Mesothelial cell of epicardium (in vitro differentiated cells): ENCODE measurements around the gene VSIG10L. TPM values are rescaled to one million over a fixed set of nuclear protein-coding genes. Genes with fewer than 3 reads are reported as not detected.
A peak's percentile ranks its signal among the peaks of the same experiment; 100 is the strongest.

Source experiments
- DNase-seq, 2 experiments: peaks; one replicate each; pipeline ENCODE4 v3.0.0; 2021; ENCODE audit warnings: low spot score in 2 of 2; ENCODE audit not compliant: unreplicated experiment in 2 of 2
- H3K27ac Mint-ChIP-seq: 2 replicates; pipeline ENCODE4 v1.8.0; 2021; ENCODE audit warnings: mixed read lengths
- H3K27me3 Mint-ChIP-seq: 2 replicates; pipeline ENCODE4 v1.8.0; 2021; ENCODE audit warnings: low read depth, mixed read lengths
- H3K36me3 Mint-ChIP-seq: 2 replicates; pipeline ENCODE4 v1.8.0; 2021; ENCODE audit warnings: mixed read lengths
- H3K4me1 Mint-ChIP-seq: 2 replicates; pipeline ENCODE4 v1.8.0; 2021; ENCODE audit warnings: mixed read lengths
- H3K4me3 Mint-ChIP-seq: 2 replicates; pipeline ENCODE4 v1.8.0; 2021; ENCODE audit warnings: mild to moderate bottlenecking, moderate library complexity, mixed read lengths
- H3K9me3 Mint-ChIP-seq: 2 replicates; pipeline ENCODE4 v1.8.0; 2021; ENCODE audit warnings: mixed read lengths
- CTCF ChIP-seq: fragments of 200-600 bp; sonication (generic); IDR thresholded peaks from one replicate; pipeline ENCODE4 v1.5.0; 2021; ENCODE audit warnings: antibody characterized with exemption; ENCODE audit not compliant: unreplicated experiment
- total RNA-seq: library from RNA; stranded (reverse); gene quantifications from 3 replicates; pipeline ENCODE4 v1.2.1, GENCODE V29; 2021

VSIG10L gene
- total RNA-seq, 1 donor from 2014 or later = 8.9 TPM

- peak overlapping the region; percentile 90 for H3K27ac Mint-ChIP-seq
These were observed 12.3 kb upstream of the VSIG10L start for GRCh38 chr19:51354103-51354741.

GRCh38 chr19:51352783-51353360, 10.9 kb upstream of the VSIG10L start:
- Mint-ChIP-seq H3K4me1 (peaks cover 16% of the 10 kb centered on the region), H3K27ac (no peak overlapping the region), H3K9me3 (no peaks in the 10 kb centered on the region), H3K27me3 (no peaks in the 10 kb centered on the region), H3K36me3 (peaks cover 17% of the 10 kb centered on the region), H3K4me3 (no peak overlapping the region)
- DNase-seq = no peak
- TF ChIP-seq CTCF = no peak

More at GRCh38 chr19:51354103-51354741, 12.3 kb upstream of the VSIG10L start:
- H3K4me1 Mint-ChIP-seq = peaks cover 19% of the 10 kb centered on the region
- peak overlapping the region; percentile 51 for H3K4me3 Mint-ChIP-seq
- H3K27me3 Mint-ChIP-seq = no peaks in the 10 kb centered on the region
- TF ChIP-seq CTCF = no peak
- no peak for DNase-seq
- no peaks in the 10 kb centered on the region for H3K9me3 Mint-ChIP-seq
- H3K36me3 Mint-ChIP-seq = peaks cover 17% of the 10 kb centered on the region

GRCh38 chr19:51351266-51351990, 9.5 kb upstream of the VSIG10L start:
- TF ChIP-seq CTCF = no peak
- Mint-ChIP-seq H3K4me3 (no peak overlapping the region), H3K27ac (no peak overlapping the region), H3K36me3 (peaks cover 21% of the 10 kb centered on the region), H3K4me1 (peaks cover 16% of the 10 kb centered on the region), H3K27me3 (no peaks in the 10 kb centered on the region), H3K9me3 (no peaks in the 10 kb centered on the region)
- DNase-seq = no peak

- Mint-ChIP-seq H3K36me3 (peaks cover 26% of the 10 kb centered on the region), H3K9me3 (no peaks in the 10 kb centered on the region), H3K27me3 (peaks cover 3% of the 10 kb centered on the region), H3K27ac (no peak overlapping the region), H3K4me3 (no peak overlapping the region), H3K4me1 (peaks cover 7% of the 10 kb centered on the region)
- no peak for DNase-seq
- no peak for TF ChIP-seq CTCF
These were observed 5.4 kb upstream of the VSIG10L start for GRCh38 chr19:51347209-51347928.

GRCh38 chr19:51346742-51347141, 4.8 kb upstream of the VSIG10L start:
- Mint-ChIP-seq H3K27ac (no peak overlapping the region), H3K27me3 (peaks cover 5% of the 10 kb centered on the region)
- DNase-seq = no peak

More at GRCh38 chr19:51346742-51347141, 4.8 kb upstream of the VSIG10L start:
- TF ChIP-seq CTCF = no peak
- no peak overlapping the region for H3K4me3 Mint-ChIP-seq
- H3K36me3 Mint-ChIP-seq = peaks cover 21% of the 10 kb centered on the region
- H3K4me1 Mint-ChIP-seq = peaks cover 9% of the 10 kb centered on the region
- no peaks in the 10 kb centered on the region for H3K9me3 Mint-ChIP-seq
